Stimulated activated CD8-positive, alpha-beta memory T cell treated with anti-CD3 and anti-CD28 coated beads, Interleukin-2, amount 100 ng/mL, for 48 hours (primary cell): ENCODE measurements around the gene SHROOM2.
"Not testable (repeated sequence)": the region's sequence is repeated elsewhere in the genome, so short reads cannot be mapped to it uniquely, and the experiment has no call there.

Experiments used
- DNase-seq, 2 donors: peaks; one replicate each; pipeline ENCODE4 v3.0.0-alpha.2; 2020; ENCODE audit warnings: low read depth in 2 of 2

Gene SHROOM2, protein sequence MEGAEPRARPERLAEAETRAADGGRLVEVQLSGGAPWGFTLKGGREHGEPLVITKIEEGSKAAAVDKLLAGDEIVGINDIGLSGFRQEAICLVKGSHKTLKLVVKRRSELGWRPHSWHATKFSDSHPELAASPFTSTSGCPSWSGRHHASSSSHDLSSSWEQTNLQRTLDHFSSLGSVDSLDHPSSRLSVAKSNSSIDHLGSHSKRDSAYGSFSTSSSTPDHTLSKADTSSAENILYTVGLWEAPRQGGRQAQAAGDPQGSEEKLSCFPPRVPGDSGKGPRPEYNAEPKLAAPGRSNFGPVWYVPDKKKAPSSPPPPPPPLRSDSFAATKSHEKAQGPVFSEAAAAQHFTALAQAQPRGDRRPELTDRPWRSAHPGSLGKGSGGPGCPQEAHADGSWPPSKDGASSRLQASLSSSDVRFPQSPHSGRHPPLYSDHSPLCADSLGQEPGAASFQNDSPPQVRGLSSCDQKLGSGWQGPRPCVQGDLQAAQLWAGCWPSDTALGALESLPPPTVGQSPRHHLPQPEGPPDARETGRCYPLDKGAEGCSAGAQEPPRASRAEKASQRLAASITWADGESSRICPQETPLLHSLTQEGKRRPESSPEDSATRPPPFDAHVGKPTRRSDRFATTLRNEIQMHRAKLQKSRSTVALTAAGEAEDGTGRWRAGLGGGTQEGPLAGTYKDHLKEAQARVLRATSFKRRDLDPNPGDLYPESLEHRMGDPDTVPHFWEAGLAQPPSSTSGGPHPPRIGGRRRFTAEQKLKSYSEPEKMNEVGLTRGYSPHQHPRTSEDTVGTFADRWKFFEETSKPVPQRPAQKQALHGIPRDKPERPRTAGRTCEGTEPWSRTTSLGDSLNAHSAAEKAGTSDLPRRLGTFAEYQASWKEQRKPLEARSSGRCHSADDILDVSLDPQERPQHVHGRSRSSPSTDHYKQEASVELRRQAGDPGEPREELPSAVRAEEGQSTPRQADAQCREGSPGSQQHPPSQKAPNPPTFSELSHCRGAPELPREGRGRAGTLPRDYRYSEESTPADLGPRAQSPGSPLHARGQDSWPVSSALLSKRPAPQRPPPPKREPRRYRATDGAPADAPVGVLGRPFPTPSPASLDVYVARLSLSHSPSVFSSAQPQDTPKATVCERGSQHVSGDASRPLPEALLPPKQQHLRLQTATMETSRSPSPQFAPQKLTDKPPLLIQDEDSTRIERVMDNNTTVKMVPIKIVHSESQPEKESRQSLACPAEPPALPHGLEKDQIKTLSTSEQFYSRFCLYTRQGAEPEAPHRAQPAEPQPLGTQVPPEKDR (N-terminal part only)

GRCh38 chrX:9785944-9786797 lies at the start of gene SHROOM2:
TSS of gene SHROOM2 (plus strand) at chrX:9786429. CDS start at chrX:9786546, 117 bp downstream.
- DNase-seq, result no peak

DNA sequence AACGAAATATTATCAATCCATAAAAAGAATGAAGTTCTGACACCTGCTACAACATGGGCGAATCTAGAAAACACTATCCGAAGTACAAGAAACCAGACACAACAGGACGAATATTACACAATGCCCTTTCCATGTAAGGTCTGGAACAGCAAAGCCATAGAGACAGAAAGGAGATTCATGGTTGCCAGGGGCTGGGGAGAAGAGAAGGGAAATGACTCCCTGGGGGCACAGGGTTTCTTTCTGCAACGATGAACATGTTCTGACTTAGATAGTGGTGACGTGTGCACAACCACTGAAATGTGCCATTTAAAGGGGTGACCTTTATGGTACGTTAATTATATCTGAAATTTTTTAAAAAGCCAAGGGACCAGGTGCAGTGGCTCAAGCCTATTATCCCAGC lies 48.9 kb upstream of the SHROOM2 start:
- no peak for DNase-seq

DNA sequence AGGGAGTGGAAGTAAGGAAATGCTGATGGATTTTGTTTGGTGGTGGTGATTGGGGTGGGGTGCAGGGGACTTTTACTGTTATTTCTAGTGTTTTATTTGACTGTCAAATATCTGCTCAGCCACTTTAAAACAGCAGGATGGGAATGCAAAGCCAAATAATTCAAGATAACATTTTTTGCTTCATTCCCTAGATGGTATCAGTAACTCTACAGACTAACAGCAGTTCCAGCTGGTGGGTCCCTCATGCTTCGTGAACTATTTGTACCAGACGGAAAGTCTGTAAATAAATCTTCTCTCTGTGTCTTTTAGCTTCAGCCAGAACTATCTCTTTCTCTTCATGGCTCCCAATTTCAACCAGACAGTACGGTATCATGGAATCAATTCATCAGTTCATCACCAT lies 48.1 kb upstream of the SHROOM2 start:
- no peak for DNase-seq

DNA sequence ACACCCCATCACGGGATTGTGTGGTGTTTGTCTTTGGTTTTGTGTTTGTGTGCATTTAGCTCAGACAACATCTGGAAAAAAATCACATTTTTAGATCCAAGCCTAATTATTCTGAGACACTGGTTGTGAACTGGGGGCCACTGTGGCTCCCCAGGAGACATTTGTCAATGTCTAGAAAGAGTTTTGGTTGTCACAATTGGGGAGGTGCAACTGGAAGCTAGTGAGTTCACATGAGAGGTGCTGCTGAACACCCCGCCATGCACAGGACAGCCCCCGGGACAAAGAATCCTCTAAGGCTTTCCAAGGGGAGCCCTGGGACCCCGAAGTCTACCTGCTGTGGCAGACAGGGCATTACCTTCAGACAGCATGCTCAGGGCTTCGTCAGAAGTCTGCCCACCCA lies 47.1 kb upstream of the SHROOM2 start:
- no peak for DNase-seq

GRCh38 chrX:9745417-9746115 lies 40.7 kb upstream of the SHROOM2 start:
- no peak for DNase-seq

DNA sequence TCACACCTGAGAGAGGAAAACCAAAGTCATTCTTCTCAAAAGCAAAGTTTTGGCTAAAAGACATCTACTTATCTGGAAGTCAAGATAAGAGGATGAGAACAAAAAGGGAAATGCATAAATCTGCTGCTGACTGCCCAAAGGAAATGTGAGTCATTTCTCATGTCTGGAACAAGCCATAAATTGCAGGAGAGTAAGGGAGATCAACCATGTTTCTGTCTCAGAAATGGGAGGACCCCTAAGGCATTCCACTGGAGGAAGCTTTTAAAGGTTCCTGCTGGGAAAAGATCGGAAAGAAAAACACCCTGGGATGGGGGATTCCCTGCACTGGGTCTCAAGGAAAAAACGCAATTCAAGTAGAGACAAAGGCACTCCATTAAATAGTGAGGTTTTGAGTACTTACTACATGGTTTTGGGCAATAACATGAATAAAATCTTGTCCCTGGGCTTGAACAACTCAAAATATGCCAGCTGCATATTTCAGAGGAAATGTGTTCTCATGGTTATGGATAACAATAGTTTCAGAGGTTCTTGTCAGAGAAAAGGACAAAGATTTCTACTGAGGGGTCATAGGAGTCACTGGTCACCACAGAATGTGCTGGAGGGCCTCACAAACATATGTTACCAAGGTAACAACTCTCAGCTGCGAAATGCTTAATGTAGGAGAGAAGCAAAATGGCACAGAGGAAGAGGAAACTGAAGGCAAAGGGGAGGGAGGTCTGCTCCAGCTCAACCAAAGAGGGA lies 39.9 kb upstream of the SHROOM2 start:
- DNase-seq, result no peak

GRCh38 chrX:9747644-9748043 lies 38.6 kb upstream of the SHROOM2 start:
- DNase-seq, result no peak

DNA sequence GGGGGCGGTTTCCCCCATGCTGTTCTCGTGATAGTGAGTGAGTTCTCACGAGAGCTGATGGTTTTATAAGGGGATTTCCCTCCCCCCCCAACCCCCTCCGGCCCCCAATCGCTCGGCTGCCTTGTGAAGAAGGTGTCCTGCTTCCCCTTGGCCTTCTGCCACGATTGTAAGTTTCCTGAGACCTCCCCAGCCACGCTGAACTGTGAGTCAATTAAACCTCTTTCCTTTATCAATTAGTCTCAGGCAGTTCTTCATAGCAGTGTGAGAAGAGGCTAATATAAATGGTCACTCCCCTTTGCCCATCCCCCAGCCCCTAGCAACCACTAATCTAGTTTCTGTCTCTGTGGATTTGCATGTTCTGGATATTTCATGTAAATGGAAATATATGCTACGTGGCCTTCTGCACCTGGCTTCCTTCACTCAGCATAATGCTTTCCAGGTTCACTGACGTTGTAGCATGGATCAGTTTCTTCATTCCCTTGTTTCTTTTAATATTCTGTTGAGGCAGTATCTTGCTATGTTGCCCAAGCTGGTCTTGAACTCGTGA lies 37.0 kb upstream of the SHROOM2 start:
- no peak for DNase-seq

DNA sequence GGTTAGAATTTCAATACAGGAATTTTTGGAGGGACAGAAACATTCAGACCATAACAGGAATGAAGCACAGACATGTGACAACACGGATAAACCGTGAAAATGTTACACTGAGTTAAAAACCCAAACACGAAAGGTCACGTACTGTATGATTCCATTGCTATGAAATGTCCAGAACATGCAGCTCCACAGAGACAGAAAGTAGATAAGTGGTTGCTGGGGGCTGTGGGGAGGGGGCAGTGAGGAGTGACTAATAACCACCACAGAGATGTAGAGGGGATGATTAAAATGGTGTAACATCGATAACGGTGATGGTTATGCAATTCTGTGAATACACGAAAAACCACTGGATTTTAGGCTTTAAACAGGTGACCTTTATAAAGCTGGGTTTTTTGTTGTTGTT lies 28.9 kb upstream of the SHROOM2 start:
- DNase-seq, result no peak

DNA sequence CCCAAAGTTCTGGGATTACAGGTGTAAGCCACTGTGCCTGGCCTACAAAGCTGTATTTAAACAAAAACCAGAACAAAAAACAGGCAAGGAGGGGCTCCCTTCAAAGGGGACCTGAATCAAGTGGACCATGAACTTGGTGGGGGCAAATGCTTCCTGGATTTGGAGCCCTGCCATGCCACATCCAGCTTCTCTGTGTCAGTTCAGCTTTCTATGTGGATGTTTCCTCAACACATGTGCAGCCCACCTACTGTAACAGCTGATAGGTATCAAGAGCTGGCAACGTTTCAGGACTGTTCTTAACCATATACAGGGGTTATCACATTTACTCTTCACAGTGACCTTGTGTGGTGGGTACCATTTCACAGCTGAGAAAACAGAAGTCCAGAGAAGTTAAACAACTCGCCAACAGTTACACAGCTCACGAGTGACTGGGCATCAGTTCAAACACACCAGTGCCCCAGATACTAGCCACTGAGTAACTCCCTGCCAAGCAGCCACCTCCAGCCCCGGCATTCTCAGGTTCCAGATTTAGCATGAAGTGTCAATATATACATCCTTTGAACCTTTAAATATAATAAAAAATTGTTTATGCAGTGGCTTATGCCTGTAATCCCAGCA lies 28.1 kb upstream of the SHROOM2 start:
- DNase-seq, result no peak

DNA sequence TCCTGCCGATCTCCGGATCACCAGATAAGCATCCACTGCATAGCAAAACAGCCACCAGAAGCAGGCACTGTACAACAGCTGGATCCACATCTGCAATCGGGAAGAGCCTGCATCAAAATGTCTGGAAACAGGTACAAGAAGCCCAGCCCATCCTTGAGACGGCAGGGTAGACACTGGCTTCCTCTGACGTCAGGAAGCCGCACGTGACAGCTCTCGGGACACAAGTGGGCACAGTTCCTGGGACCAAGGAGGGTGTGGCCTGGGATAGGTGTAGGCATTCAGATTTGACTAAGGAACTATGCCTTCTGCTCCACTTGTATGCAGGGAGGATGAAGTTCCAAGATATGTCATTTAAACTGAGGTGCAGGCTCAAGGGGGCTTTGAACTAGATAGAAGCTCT lies 26.9 kb upstream of the SHROOM2 start:
- no peak for DNase-seq

DNA sequence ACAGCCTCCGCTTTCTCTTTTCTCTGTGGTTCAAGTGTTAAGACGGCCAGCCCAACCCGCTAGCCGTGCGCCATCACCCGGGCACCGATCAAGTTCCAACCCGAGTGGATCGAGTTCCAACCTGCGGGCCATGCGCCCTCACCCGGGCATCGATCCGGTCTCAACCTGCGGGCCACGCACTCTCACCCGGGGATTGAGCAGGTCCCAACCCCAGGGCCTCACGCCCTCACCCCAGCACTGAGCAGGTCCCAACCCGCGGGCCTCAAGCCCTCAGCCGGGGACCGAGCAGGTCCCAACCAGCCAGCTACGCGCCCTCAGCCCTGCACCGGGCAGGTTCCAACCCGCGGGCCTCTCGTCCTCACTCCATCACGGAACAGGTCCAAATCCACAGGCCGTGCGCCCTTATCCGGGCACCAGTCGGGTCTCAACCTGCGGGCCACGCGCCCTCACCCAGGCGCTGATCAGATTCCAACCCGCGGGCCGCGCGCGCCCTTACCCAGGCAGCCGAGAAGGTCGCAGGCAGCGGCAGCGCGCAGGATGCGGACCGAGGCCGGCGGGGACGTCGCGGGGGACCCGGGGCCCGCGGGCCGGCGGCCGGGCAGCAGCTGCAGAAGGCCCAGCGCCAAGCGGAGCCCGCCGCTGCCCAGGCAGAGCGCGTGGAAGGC lies 21.0 kb upstream of the SHROOM2 start:
- DNase-seq, result no peak

GRCh38 chrX:9765737-9766097 lies 20.5 kb upstream of the SHROOM2 start, which contains the start of gene GPR143:
TSS of gene GPR143 (minus strand) at chrX:9765847. CDS start at chrX:9765817, 30 bp downstream.
- DNase-seq, result no peak

GRCh38 chrX:9767375-9767774 lies 18.9 kb upstream of the SHROOM2 start:
- no peak for DNase-seq

- DNase-seq, result not testable (repeated sequence)
These were observed 17.8 kb upstream of the SHROOM2 start for GRCh38 chrX:9768321-9768839.

DNA sequence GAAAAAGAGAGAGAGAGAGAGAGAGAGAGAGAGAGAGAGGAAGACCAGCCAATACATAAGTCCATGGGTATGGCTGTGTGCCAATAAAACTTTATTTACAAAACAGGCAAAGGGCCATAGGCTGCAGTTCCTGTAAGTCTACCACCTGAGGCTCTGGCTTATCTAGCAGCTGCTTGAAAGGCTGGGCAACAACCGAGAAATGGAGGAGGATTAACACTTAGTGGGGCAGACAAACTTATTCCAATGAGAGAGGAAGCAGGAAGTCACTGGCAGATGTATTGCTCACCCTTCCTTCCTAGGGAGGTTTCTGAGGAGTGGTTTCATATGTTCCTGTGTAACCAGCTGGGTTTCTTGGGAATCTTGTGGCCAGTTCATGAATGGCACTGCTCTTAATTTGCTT lies 15.9 kb upstream of the SHROOM2 start:
- no peak for DNase-seq

- DNase-seq, result no peak
These were observed 13.3 kb upstream of the SHROOM2 start for GRCh38 chrX:9772943-9773342.

DNA sequence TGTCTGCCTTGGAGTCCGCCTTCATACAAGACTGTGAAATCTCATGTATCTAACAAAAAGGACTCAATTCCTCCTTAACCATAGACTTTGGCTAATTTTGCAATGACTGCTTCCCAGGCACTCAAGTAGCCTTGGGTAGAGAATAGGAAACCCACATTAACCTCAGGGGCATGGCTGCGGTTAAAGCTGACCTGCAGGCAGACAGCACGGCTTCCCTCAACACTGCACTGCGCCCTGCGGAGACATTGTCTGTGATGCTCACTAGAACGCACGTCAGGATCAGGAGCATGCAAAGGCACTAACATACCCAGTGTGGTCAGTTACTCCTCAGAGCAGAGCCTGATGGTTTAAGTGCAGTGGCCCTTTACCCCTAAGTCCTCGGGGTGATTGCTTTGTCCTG lies 10.3 kb upstream of the SHROOM2 start:
- no peak for DNase-seq
